HepG2 (cell line): Measurements from ENCODE around the gene ZNF22. TPM values are rescaled to one million over a fixed set of nuclear protein-coding genes. Genes with fewer than 3 reads are reported as not detected.

Experiments
- ATF1 ChIP-seq: IDR thresholded peaks from 2 replicates; pipeline ENCODE4 v1.6.1; 2016; ENCODE audit warnings: mild to moderate bottlenecking, control low read depth
- ATF7 ChIP-seq, 2 experiments: fragments of 450-650 bp in 1 of 2; sonication (generic) in 1 of 2; formaldehyde crosslinking in 1 of 2; IDR thresholded peaks; 2 replicates each; pipeline versions ENCODE4 v1.4.0 to v1.6.1; 2016 to 2020; ENCODE audit warnings: antibody characterized with exemption in 1 of 2, mild to moderate bottlenecking in 1 of 2, missing genetic modification reagents in 1 of 2
- CTCF ChIP-seq: sonication (generic); formaldehyde crosslinking; IDR thresholded peaks from 2 replicates; pipeline ENCODE4 v1.5.0; 2020; ENCODE audit warnings: mild to moderate bottlenecking, missing genetic modification reagents, moderate library complexity
- EP300 ChIP-seq, 3 experiments: sonication (generic) in 1 of 3; formaldehyde crosslinking in 1 of 3; IDR thresholded peaks; 2 replicates each; pipeline versions ENCODE4 v1.5.1 to v1.6.1; 2011 to 2020; ENCODE audit warnings: low read depth in 2 of 3, low read length in 2 of 3, borderline replicate concordance in 1 of 3, improper control_type of control experiment in 1 of 3, mild to moderate bottlenecking in 1 of 3, missing genetic modification reagents in 1 of 3, moderate library complexity in 1 of 3
- HNF4A ChIP-seq: sonication (generic); formaldehyde crosslinking; IDR thresholded peaks from 2 replicates; pipeline ENCODE4 v1.4.0; 2020; ENCODE audit warnings: missing genetic modification reagents
- KAT7 ChIP-seq: IDR thresholded peaks from 2 replicates; pipeline ENCODE4 v1.6.1; 2018; ENCODE audit warnings: borderline replicate concordance, missing compliant biosample characterization
- KDM1A ChIP-seq: IDR thresholded peaks from 2 replicates; pipeline ENCODE4 v1.6.1; 2016; ENCODE audit warnings: missing compliant biosample characterization
- KDM6A ChIP-seq: IDR thresholded peaks from 2 replicates; pipeline ENCODE4 v1.6.1; 2016; ENCODE audit warnings: low read depth
- LBX2 ChIP-seq: sonication (generic); formaldehyde crosslinking; IDR thresholded peaks from 2 replicates; pipeline ENCODE4 v1.5.0; 2020; ENCODE audit warnings: missing genetic modification reagents, mild to moderate bottlenecking, borderline replicate concordance
- NCOA5 ChIP-seq: sonication (generic); formaldehyde crosslinking; IDR thresholded peaks from 2 replicates; pipeline ENCODE4 v1.4.0; 2020; ENCODE audit warnings: missing genetic modification reagents
- POLR2G ChIP-seq: fragments of 200-400 bp; formaldehyde crosslinking; IDR thresholded peaks from 2 replicates; pipeline ENCODE4 v1.6.1; 2018; ENCODE audit warnings: mild to moderate bottlenecking, low read depth, low read length, moderate library complexity
- RERE ChIP-seq: IDR thresholded peaks from 2 replicates; pipeline ENCODE4 v1.6.1; 2016; ENCODE audit warnings: low read depth, missing genetic modification reagents, missing compliant biosample characterization
- ZBTB39 ChIP-seq: sonication (generic); formaldehyde crosslinking; IDR thresholded peaks from 2 replicates; pipeline ENCODE4 v1.5.0; 2020; ENCODE audit warnings: missing genetic modification reagents
- ZMAT3 ChIP-seq: sonication (generic); formaldehyde crosslinking; conservative IDR thresholded peaks from 2 replicates; pipeline ENCODE4 v1.7.0; 2021; ENCODE audit warnings: missing genetic modification reagents
- ZNF136 ChIP-seq: sonication (generic); formaldehyde crosslinking; IDR thresholded peaks from 2 replicates; pipeline ENCODE4 v1.8.1; 2022; ENCODE audit warnings: low read depth, mild to moderate bottlenecking, moderate library complexity, missing genetic modification reagents
- ZNF224 ChIP-seq: sonication (generic); formaldehyde crosslinking; IDR thresholded peaks from 2 replicates; pipeline ENCODE4 v1.5.0; 2020; ENCODE audit warnings: mild to moderate bottlenecking, missing genetic modification reagents
- ZNF234 ChIP-seq: sonication (generic); formaldehyde crosslinking; conservative IDR thresholded peaks from 2 replicates; pipeline ENCODE4 v1.5.1; 2020; ENCODE audit warnings: mild to moderate bottlenecking, missing genetic modification reagents
- ZNF549 ChIP-seq: sonication (generic); formaldehyde crosslinking; IDR thresholded peaks from 2 replicates; pipeline ENCODE4 v1.5.0; 2020; ENCODE audit warnings: missing genetic modification reagents
- ZNF570 ChIP-seq: sonication (generic); formaldehyde crosslinking; IDR thresholded peaks from 2 replicates; pipeline ENCODE4 v1.4.0; 2020; ENCODE audit warnings: mild to moderate bottlenecking, missing genetic modification reagents, borderline replicate concordance
- ZNF746 ChIP-seq: sonication (generic); formaldehyde crosslinking; IDR thresholded peaks from 2 replicates; pipeline ENCODE4 v1.8.0; 2022; ENCODE audit warnings: mild to moderate bottlenecking, missing genetic modification reagents
- ZNF790 ChIP-seq: sonication (generic); formaldehyde crosslinking; IDR thresholded peaks from 2 replicates; pipeline ENCODE4 v1.8.0; 2022; ENCODE audit warnings: missing genetic modification reagents, mild to moderate bottlenecking, borderline replicate concordance
- polyA plus RNA-seq, 8 experiments: library from polyadenylated mRNA; depleted of rRNA in 3 of 8; stranded (reverse) in 7 of 8; unstranded in 1 of 8; fragments of >200 nt; fragmentation: Illumina TruSeq in 4 of 8; extraction: Trizol in 4 of 8; gene quantifications; 2 replicates each; pipeline versions ENCODE4 v1.2.1 to v1.2.3, GENCODE V29; 2011 to 2016; ENCODE audit warnings: low read depth in 4 of 8, missing spikeins in 1 of 8, mixed read lengths in 1 of 8; ENCODE audit not compliant: insufficient read depth in 1 of 8
- total RNA-seq, 5 experiments: library from RNA; depleted of rRNA; stranded (reverse); fragments of >200 nt; fragmentation: Illumina TruSeq; extraction: Trizol; gene quantifications; 2 replicates each; pipeline ENCODE4 v1.2.3, GENCODE V29; 2016; ENCODE audit warnings: low read depth in 1 of 5

The ZNF22 gene
- total and polyA plus RNA-seq, 2 of the 13 experiments (the other 11 are each of a cell fraction or from before 2014, with no cell fraction given) = 0.40 to 1.3 TPM

GRCh38 chr10:44990302-44990655, 10.4 kb upstream of the ZNF22 start (continued):
- TF ChIP-seq ZNF790 = no peak
- no peak for TF ChIP-seq ZMAT3 (CRISPR knock-in tag)
- no peak for TF ChIP-seq ATF1 (CRISPR knock-in tag)
- peak; percentile 78 for TF ChIP-seq CTCF (CRISPR knock-in tag)
- TF ChIP-seq KDM6A (CRISPR knock-in tag) = 0 out of 2 replicates have a peak, but pooled peaks have one; percentile 35
- no peak for TF ChIP-seq KDM1A (CRISPR knock-in tag)
- no peak for TF ChIP-seq ZNF224 (CRISPR knock-in tag)
- TF ChIP-seq ZNF136 (CRISPR knock-in tag) = 0 out of 2 replicates have a peak, but pooled peaks have one; percentile 43
- peak in 1 of 2 experiments; percentile 88; a peak in 2 of 4 replicates for TF ChIP-seq EP300 (IDR thresholded peaks at IDR 0.05; ENCODE audit: low read depth in 2 of 2, low read length in 2 of 2)
- peak; percentile 64; the same call in 1 of the 2 replicates for TF ChIP-seq EP300 (CRISPR knock-in tag; IDR thresholded peaks at IDR 0.05; ENCODE audit: borderline replicate concordance)
- no peak for TF ChIP-seq LBX2
- TF ChIP-seq ATF7 (IDR thresholded peaks at IDR 0.05) = no peak
- no peak for TF ChIP-seq ATF7 (CRISPR knock-in tag; IDR thresholded peaks at IDR 0.05)
- no peak for TF ChIP-seq ZNF570 (CRISPR knock-in tag)
- peak; percentile 86 for TF ChIP-seq HNF4A (CRISPR knock-in tag)
- no peak for TF ChIP-seq ZBTB39
- TF ChIP-seq ZNF746 (CRISPR knock-in tag) = no peak
- TF ChIP-seq NCOA5 (CRISPR knock-in tag) = no peak
- no peak for TF ChIP-seq ZNF234 (CRISPR knock-in tag)
- TF ChIP-seq RERE (CRISPR knock-in tag) = no peak
- peak; percentile 45; the same call in 1 of the 2 replicates for TF ChIP-seq KAT7
- TF ChIP-seq ZNF549 (CRISPR knock-in tag) = no peak
- 0 out of 2 replicates have a peak, but pooled peaks have one; percentile 32 for TF ChIP-seq POLR2G
